GM12865 (cell line): ENCODE results near the gene ZNF446.
A peak's percentile ranks its signal among the peaks of the same experiment; 100 is the strongest.

Source experiments
- DNase-seq: peaks from one replicate; pipeline ENCODE4 v3.0.0; 2010; ENCODE audit warnings: low read depth
- H3K4me3 ChIP-seq: 2 replicates; pipeline ENCODE4 v1.5.1; 2011; ENCODE audit warnings: mild to moderate bottlenecking, low read depth, low read length, control low read depth
- CTCF ChIP-seq: IDR thresholded peaks from 2 replicates; pipeline ENCODE4 v1.5.1; 2011; ENCODE audit warnings: low read length, control low read depth, low read depth, inconsistent platforms; ENCODE audit not compliant: insufficient read depth; ENCODE audit errors: missing control alignments

ZNF446 gene

GRCh38 chr19:58510084-58510862 lies 34.1 kb downstream of the ZNF446 start:
- DNase-seq, result no peak
- no peak overlapping the region for H3K4me3 ChIP-seq
- no peak for TF ChIP-seq CTCF

GRCh38 chr19:58511353-58512208 lies 35.4 kb downstream of the ZNF446 start, which contains the start of gene SLC27A5:
SLC27A5 (minus strand) TSS chr19:58511992; CDS start chr19:58511955, 37 bp downstream.
- DNase-seq, result peak; percentile 6
- TF ChIP-seq CTCF, result no peak
- H3K4me3 ChIP-seq, result no peak within 1 kb of the TSS

- TF ChIP-seq CTCF, result no peak
- peak overlapping the region; percentile 28 for H3K4me3 ChIP-seq
- DNase-seq, result no peak
These were observed 37.1 kb downstream of the ZNF446 start for GRCh38 chr19:58513213-58513693.

- peak; percentile 99 for DNase-seq
- H3K4me3 ChIP-seq, result peak overlapping the region; percentile 97
- TF ChIP-seq CTCF, result peak; percentile 98
These were observed 37.8 kb downstream of the ZNF446 start for GRCh38 chr19:58513694-58514563.

- no peak for DNase-seq
- no peak for TF ChIP-seq CTCF
- peak overlapping the region; percentile 97 for H3K4me3 ChIP-seq
These were observed 38.4 kb downstream of the ZNF446 start for GRCh38 chr19:58514564-58515022.

GRCh38 chr19:58515259-58515658 lies 39.1 kb downstream of the ZNF446 start:
- DNase-seq, result no peak
- H3K4me3 ChIP-seq, result no peak overlapping the region
- no peak for TF ChIP-seq CTCF
